ENCODE data around the gene DAPK1. TPM values are rescaled to one million over a fixed set of nuclear protein-coding genes. Genes with fewer than 3 reads are reported as not detected.

Gene DAPK1
- total RNA-seq, 1 donor from 2014 or later, result 3.6 TPM

DNA sequence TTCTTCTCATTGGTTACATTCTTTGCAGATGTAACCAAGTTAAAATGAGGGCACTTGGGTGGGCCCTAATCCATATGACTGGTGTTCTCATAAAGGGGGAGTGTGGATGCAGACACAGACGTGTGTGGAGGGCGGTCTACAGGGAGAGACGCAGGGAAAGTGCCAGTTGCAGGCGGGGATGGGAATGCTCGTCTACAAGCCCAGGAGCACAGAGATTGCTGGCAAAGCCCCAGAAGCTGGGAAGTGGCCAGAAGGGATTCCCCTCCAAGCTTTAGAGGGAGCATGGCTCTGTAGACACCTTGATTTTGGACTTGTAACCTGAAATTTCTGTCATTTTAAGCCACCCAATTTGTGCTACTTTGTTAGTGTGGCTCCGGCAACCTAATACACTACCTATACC, 131.4 kb downstream of the DAPK1 start:
- intact Hi-C loops (cut with micrococcal nuclease), result no loop called here
- H3K9me3 Mint-ChIP-seq, result peaks cover 4% of the 10 kb centered on the region

DNA sequence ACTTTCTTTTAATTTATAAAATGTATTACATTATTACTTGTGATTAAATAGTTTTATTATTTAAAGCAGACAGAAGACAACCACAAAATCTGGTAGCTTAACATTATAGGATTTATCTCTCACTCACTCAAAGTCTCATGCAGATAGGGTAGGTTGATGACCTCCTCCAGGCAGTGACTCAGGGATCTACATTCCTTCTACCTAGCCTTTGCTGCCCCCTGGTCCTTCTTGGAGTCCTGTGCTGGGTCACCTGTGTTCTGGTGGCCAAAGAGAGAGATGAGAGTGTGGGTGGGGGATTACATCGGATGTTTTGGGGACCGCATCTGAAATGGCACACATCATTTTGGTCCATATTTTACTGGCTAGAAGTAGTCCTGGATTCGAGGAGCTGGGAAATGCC, 132.6 kb downstream of the DAPK1 start:
- Mint-ChIP-seq H3K36me3 (ENCODE audit: low read depth) (no peaks in the 10 kb centered on the region), H3K4me3 (no peak overlapping the region), H3K27me3 (no peaks in the 10 kb centered on the region), H3K4me1 (no peaks in the 10 kb centered on the region), H3K9me3 (peaks cover 4% of the 10 kb centered on the region), H3K27ac (no peak overlapping the region)
- no peak for DNase-seq
- intact Hi-C loops (cut with micrococcal nuclease), result no loop called here

More for the DNA sequence above, 131.4 kb downstream of the DAPK1 start:
- no peak for DNase-seq
- Mint-ChIP-seq H3K4me3 (no peak overlapping the region), H3K27me3 (no peaks in the 10 kb centered on the region), H3K27ac (no peak overlapping the region), H3K36me3 (ENCODE audit: low read depth) (no peaks in the 10 kb centered on the region), H3K4me1 (no peaks in the 10 kb centered on the region)

DNA sequence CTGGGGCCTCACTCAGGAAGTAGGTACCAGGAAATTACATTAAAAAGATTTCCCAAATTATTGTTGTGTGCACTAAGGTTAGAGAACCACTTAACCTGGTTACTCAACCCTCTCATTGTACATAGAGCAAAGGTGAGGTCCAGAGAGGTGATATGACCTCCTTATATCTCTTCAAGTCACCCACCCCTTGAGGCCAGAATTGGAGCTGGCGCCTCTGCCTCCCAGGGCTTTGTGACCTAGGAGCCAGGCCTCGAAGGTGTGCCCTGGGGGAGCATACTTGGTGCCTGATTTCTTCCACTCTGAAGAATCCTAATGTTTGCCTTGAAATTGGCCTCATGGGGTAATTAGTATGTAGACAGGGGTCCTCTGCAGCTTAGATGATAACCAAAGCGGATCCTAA, 133.2 kb downstream of the DAPK1 start:
- no peak for DNase-seq
- Mint-ChIP-seq H3K27ac (no peak overlapping the region), H3K27me3 (no peaks in the 10 kb centered on the region), H3K4me3 (no peak overlapping the region), H3K36me3 (ENCODE audit: low read depth) (no peaks in the 10 kb centered on the region), H3K4me1 (no peaks in the 10 kb centered on the region), H3K9me3 (peaks cover 4% of the 10 kb centered on the region)
- intact Hi-C loops (cut with micrococcal nuclease), result no loop called here

- Mint-ChIP-seq H3K27ac (no peak overlapping the region), H3K27me3 (no peaks in the 10 kb centered on the region), H3K36me3 (ENCODE audit: low read depth) (no peaks in the 10 kb centered on the region), H3K4me3 (no peak overlapping the region), H3K9me3 (no peaks in the 10 kb centered on the region), H3K4me1 (no peaks in the 10 kb centered on the region)
- DNase-seq, result no peak
- intact Hi-C loops (cut with micrococcal nuclease), result no loop called here
These were observed 138.2 kb downstream of the DAPK1 start for GRCh38 chr9:87635656-87636501.

DNA sequence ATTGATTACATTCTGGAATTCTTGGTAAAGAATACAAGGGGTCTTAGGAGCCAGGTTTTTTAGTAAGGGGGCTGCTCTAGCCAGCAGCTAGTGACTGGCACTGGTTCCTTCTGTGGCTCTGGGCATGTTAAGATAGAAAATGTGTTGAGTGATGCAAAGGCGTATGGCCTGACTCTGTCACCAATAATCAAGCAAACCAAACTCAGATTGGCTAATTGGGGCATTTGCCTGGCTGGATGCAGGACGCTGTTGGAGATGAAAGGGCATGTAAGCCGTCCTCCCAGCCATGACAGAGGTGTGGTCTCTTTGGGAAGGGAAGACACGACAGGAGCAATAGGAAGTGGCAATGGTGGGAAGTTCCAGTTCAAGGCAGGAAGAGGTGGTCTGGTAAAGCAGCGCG, 140.6 kb downstream of the DAPK1 start:
- Mint-ChIP-seq H3K27ac (no peak overlapping the region), H3K9me3 (no peaks in the 10 kb centered on the region), H3K27me3 (no peaks in the 10 kb centered on the region), H3K4me1 (no peaks in the 10 kb centered on the region), H3K4me3 (no peak overlapping the region), H3K36me3 (ENCODE audit: low read depth) (no peaks in the 10 kb centered on the region)
- DNase-seq, result no peak
- intact Hi-C loops (cut with micrococcal nuclease), result no loop called here

DNA sequence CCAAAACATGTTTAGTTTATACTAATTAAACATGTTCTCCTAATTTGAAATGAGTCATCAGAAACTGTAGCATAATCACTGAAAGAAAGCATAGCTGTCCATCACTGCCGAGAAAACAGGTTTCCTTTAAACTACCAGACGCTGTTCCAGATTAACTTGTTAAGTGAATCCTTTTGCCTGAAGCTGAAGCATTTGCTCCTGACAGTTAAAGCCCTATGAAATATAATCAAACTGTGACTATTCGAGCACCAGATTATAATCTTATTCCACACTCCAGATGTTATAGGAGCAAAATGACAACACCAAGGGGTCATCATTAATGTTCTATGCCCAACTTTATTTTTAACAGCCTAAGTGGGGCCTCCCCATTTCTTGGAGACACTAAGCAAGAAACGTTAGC, 142.3 kb downstream of the DAPK1 start:
- Mint-ChIP-seq H3K9me3 (no peaks in the 10 kb centered on the region), H3K27me3 (peaks cover 2% of the 10 kb centered on the region), H3K27ac (no peak overlapping the region), H3K36me3 (ENCODE audit: low read depth) (no peaks in the 10 kb centered on the region), H3K4me1 (no peaks in the 10 kb centered on the region), H3K4me3 (no peak overlapping the region)
- intact Hi-C loops (cut with micrococcal nuclease), result no loop called here
- no peak for DNase-seq

DNA sequence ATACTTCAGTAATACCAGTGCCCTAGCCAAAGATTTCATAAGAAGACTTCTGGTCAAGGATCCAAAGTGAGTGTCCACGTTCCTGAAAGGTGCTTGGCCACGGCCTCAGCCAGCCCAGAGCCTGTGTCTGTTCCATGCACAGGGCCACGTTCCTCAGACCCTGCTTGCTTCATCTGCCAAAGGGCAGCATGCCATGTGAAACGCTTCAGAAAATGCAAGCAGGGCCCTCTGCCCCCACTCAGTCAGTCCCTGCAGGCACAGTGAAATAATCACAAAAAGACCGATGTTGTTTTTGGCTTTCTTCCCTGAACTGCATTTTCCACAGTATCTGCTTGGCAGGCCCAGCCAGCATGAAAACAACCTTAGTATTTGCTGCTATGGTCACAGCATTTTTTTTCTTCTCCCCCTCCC, 142.7 kb downstream of the DAPK1 start:
- DNase-seq, result no peak
- intact Hi-C loops (cut with micrococcal nuclease), result no loop called here
- Mint-ChIP-seq H3K9me3 (no peaks in the 10 kb centered on the region), H3K27ac (no peak overlapping the region), H3K4me1 (no peaks in the 10 kb centered on the region), H3K27me3 (peaks cover 2% of the 10 kb centered on the region), H3K4me3 (no peak overlapping the region), H3K36me3 (ENCODE audit: low read depth) (no peaks in the 10 kb centered on the region)

GRCh38 chr9:87641067-87641466, 143.4 kb downstream of the DAPK1 start:
- intact Hi-C loops (cut with micrococcal nuclease), result no loop called here
- no peak for DNase-seq
- H3K9me3 Mint-ChIP-seq, result no peaks in the 10 kb centered on the region
- H3K27ac Mint-ChIP-seq, result no peak overlapping the region
- peaks cover 2% of the 10 kb centered on the region for H3K27me3 Mint-ChIP-seq
- no peaks in the 10 kb centered on the region for H3K4me1 Mint-ChIP-seq
- H3K4me3 Mint-ChIP-seq, result no peak overlapping the region
- no peaks in the 10 kb centered on the region for H3K36me3 Mint-ChIP-seq (ENCODE audit: low read depth)

DNA sequence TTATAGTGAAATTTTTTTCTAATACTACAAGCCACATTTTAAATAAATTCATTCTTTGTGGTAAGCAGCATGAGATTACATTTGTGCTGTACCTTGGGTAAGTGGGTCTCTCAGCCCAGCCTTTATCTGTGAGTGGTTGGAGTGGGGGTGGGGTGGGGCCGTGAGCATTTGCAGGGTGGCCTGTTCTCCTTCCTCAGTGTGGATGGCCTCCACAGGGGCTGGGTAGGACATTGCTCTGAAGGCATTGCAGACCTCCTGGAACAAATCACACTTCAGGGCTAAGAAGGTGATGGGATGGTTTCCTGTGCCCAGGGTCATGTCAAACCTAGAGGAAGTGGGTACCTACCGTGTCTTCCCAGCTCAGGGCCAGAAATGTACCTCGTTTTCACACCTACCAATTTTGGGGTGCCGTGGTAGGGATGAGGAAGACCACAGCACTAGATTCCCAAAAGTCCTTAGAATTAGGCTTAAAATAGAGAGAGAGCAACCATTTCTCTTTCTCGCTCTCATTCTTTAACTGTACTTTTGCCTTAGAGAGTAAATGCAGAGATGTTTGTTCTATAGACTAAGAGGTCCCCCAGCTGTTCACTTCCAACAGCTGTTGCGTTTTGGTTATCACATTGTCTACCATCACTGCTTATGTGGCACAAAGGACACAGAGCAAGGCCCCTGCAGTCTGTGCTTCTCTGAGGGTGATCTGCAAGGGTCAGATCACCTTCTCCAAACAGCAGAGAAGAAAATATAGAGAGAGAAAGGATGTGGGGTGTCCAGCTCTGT, 144.9 kb downstream of the DAPK1 start:
- Mint-ChIP-seq H3K27ac (no peak overlapping the region), H3K27me3 (peaks cover 2% of the 10 kb centered on the region), H3K4me1 (no peaks in the 10 kb centered on the region), H3K9me3 (no peaks in the 10 kb centered on the region), H3K36me3 (ENCODE audit: low read depth) (no peaks in the 10 kb centered on the region), H3K4me3 (no peak overlapping the region)
- intact Hi-C loops (cut with micrococcal nuclease), result no loop called here
- DNase-seq, result no peak

- no peaks in the 10 kb centered on the region for H3K36me3 Mint-ChIP-seq (ENCODE audit: low read depth)
- no peak overlapping the region for H3K27ac Mint-ChIP-seq
- H3K4me1 Mint-ChIP-seq, result no peaks in the 10 kb centered on the region
- H3K27me3 Mint-ChIP-seq, result peaks cover 2% of the 10 kb centered on the region
- intact Hi-C loops (cut with micrococcal nuclease), result no loop called here
- no peak overlapping the region for H3K4me3 Mint-ChIP-seq
- no peaks in the 10 kb centered on the region for H3K9me3 Mint-ChIP-seq
- DNase-seq, result no peak
These were observed 145.5 kb downstream of the DAPK1 start for GRCh38 chr9:87643107-87643650.

GRCh38 chr9:87643778-87644570, 146.3 kb downstream of the DAPK1 start:
- Mint-ChIP-seq H3K27me3 (peaks cover 2% of the 10 kb centered on the region), H3K27ac (no peak overlapping the region), H3K4me3 (no peak overlapping the region), H3K9me3 (no peaks in the 10 kb centered on the region), H3K36me3 (ENCODE audit: low read depth) (no peaks in the 10 kb centered on the region), H3K4me1 (no peaks in the 10 kb centered on the region)
- DNase-seq, result no peak
- intact Hi-C loops (cut with micrococcal nuclease), result no loop called here

GRCh38 chr9:87644659-87645058, 147.0 kb downstream of the DAPK1 start:
- no peaks in the 10 kb centered on the region for H3K36me3 Mint-ChIP-seq (ENCODE audit: low read depth)
- no peak for DNase-seq
- H3K9me3 Mint-ChIP-seq, result no peaks in the 10 kb centered on the region
- intact Hi-C loops (cut with micrococcal nuclease), result no loop called here
- H3K4me1 Mint-ChIP-seq, result no peaks in the 10 kb centered on the region
- H3K4me3 Mint-ChIP-seq, result no peak overlapping the region
- H3K27ac Mint-ChIP-seq, result no peak overlapping the region
- peaks cover 2% of the 10 kb centered on the region for H3K27me3 Mint-ChIP-seq

DNA sequence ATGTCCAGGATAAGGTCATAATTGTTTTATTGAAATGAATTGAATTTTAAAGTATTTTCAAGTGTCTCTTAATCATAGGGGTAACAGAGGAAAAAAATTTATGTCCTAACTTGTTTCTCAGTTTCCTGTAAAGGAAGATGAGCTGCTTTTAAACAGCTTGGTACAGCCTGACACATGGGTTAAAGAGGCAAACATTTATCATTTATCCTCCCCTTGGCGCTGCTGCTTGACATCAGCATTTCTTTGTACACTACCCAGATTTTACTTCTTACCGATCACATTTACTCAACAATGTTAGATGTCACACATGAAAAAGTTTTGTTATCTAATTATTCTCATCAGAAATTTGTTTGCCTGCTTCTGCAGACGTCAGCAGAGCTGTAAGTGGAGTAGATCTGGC, 148.9 kb downstream of the DAPK1 start:
- no peaks in the 10 kb centered on the region for H3K4me1 Mint-ChIP-seq
- H3K27ac Mint-ChIP-seq, result no peak overlapping the region
- no peak for DNase-seq
- no peaks in the 10 kb centered on the region for H3K9me3 Mint-ChIP-seq
- H3K36me3 Mint-ChIP-seq (ENCODE audit: low read depth), result no peaks in the 10 kb centered on the region
- intact Hi-C loops (cut with micrococcal nuclease), result no loop called here
- H3K4me3 Mint-ChIP-seq, result no peak overlapping the region
- H3K27me3 Mint-ChIP-seq, result peaks cover 2% of the 10 kb centered on the region

DNA sequence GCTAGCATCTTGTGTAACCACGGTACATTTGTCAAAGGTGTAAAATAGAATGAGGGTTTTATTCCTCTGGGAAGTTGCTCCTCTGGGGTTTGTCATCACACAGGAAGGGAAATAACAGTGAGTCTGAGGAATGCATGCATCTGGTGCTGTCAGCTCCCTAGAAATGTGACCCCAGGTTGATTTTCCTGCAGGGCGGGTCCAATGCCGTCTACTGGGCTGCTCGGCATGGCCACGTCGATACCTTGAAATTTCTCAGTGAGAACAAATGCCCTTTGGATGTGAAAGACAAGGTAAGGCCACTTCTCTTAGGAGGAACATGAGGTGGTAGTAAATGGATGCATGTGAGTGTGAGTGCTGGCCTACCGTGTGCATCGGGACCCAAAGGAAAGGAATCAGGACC, 149.4 kb downstream of the DAPK1 start:
- intact Hi-C loops (cut with micrococcal nuclease), result no loop called here
- Mint-ChIP-seq H3K27ac (no peak overlapping the region), H3K4me3 (no peak overlapping the region), H3K4me1 (no peaks in the 10 kb centered on the region), H3K27me3 (peaks cover 2% of the 10 kb centered on the region), H3K9me3 (no peaks in the 10 kb centered on the region), H3K36me3 (ENCODE audit: low read depth) (no peaks in the 10 kb centered on the region)
- DNase-seq, result no peak
